Activated CD8-positive, alpha-beta memory T cell treated with anti-CD3 and anti-CD28 coated beads, Interleukin-2, amount 50 U/mL, for 1 hour (primary cell): Measurements from ENCODE around the gene CNNM1.

Source experiments
- DNase-seq: peaks from one replicate; pipeline ENCODE4 v3.0.0-alpha.2; 2020; ENCODE audit errors: extremely low read depth

The CNNM1 gene

GRCh38 chr10:99374526-99374925 is 45.4 kb downstream of the CNNM1 start:
- DNase-seq, result no peak

- no peak for DNase-seq
These were observed 45.8 kb downstream of the CNNM1 start for GRCh38 chr10:99374972-99375371.

- no peak for DNase-seq
These were observed 46.3 kb downstream of the CNNM1 start for GRCh38 chr10:99375426-99375825.

GRCh38 chr10:99382176-99382575 is 53.0 kb downstream of the CNNM1 start:
- DNase-seq, result no peak

DNA sequence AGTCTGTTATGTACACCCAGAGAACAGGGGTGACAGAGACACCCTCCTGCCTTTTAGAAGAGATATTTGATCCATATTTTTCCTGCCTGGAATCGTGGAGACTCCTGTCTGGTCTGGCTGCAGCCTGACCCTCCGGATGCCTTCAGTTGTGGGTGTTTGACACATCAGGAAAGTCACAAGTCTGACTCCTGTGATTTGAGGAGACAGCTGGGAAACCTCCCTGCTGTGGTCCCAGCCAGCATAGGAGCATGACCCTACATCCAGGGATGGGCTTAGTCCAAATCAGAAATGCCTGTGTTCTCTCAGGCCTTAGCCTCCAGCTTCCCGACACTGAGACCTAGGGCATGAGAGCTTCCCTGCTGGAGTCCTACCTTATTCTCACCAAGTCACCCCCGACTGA is 57.9 kb downstream of the CNNM1 start:
- no peak for DNase-seq

GRCh38 chr10:99387541-99387940 is 58.4 kb downstream of the CNNM1 start:
- DNase-seq, result no peak

- DNase-seq, result no peak
These were observed 60.7 kb downstream of the CNNM1 start for GRCh38 chr10:99389729-99390480.

GRCh38 chr10:99391346-99391745 is 62.2 kb downstream of the CNNM1 start:
- DNase-seq, result no peak

- DNase-seq, result no peak
These were observed 63.9 kb downstream of the CNNM1 start for GRCh38 chr10:99393036-99393435.

- DNase-seq, result no peak
These were observed 64.5 kb downstream of the CNNM1 start for GRCh38 chr10:99393683-99394082.

GRCh38 chr10:99394256-99394655 is 65.1 kb downstream of the CNNM1 start:
- no peak for DNase-seq

GRCh38 chr10:99394761-99395386 is 65.7 kb downstream of the CNNM1 start:
- DNase-seq, result no peak

GRCh38 chr10:99395750-99396445 is 66.7 kb downstream of the CNNM1 start:
- no peak for DNase-seq

DNA sequence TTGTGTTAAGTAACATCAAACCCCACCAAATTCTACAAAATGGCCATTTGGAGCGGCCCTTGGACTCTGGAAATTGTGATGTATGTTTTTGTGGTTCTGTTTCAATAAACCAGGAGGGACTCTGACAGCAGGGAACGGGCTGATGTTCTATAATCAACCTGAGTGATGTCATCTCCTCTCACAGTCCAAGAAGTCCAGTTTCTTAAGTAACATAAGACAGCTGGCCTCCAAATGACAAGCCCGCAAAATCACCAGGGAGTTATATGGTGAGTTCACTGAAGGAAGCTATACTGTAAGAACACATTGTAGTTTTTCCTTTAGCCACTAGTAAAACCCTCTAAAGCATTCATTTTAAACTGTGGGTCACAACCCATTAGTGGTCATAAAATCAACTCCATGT is 67.3 kb downstream of the CNNM1 start:
- DNase-seq, result no peak

DNA sequence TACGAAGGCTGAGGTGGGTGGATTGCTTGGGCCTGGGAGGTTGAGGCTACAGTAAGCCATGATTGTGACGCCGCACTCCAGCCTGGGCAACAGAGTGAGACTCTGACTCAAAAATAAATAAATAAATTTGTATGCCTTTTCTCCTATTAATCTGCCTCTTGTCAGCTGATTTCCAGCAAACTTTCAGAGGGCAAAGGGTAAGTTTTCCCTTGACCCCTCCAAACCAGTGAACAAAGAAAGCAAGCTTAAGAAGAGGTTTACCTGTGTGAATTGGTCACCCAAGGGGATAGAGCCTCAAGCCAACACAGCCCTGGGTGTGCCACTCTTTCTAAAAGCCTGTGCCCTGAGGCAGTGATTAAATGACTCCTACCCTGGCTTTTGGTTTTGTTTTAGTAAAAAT is 70.5 kb downstream of the CNNM1 start:
- DNase-seq, result no peak

DNA sequence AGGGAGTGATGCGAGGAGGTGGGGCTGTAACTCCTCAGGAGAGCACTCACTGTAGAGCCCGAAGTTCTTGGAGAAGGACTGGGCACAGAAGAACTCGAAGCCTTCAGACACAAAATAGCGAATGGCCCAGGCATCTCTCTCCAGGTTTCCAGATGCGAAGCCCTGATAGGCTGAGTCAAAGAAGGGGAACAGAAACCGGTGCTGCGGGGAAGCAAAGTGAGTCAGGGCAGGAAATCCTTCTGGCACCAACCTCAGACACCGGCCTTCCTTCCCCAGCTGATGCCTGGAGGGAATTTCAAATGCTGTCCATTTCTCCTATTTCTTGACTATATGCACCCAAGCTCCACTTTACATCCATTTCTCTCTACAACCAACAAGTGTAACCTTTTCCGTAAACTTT is 74.5 kb downstream of the CNNM1 start:
- no peak for DNase-seq

GRCh38 chr10:99406149-99406548 is 77.0 kb downstream of the CNNM1 start:
- no peak for DNase-seq

GRCh38 chr10:99410146-99410545 is 81.0 kb downstream of the CNNM1 start:
- DNase-seq, result no peak

DNA sequence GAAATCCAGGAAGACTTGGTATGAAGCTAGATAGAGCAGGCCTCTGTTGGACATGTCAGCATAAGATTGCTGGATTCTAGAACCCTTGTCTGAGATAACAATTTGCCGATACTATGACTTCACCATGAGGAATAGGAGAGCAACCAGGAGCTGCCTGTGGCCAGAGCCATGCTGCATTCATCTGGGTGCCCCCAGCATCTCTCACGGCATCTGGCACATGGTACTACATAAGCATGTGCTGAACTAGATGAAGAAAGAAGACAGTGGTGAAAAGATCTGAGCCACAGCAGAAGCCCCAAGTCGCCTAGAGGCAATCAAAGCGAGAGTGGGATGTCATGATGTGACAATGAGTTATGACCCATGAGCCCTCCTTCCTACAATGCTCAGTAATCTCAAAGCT is 81.7 kb downstream of the CNNM1 start:
- DNase-seq, result no peak

DNA sequence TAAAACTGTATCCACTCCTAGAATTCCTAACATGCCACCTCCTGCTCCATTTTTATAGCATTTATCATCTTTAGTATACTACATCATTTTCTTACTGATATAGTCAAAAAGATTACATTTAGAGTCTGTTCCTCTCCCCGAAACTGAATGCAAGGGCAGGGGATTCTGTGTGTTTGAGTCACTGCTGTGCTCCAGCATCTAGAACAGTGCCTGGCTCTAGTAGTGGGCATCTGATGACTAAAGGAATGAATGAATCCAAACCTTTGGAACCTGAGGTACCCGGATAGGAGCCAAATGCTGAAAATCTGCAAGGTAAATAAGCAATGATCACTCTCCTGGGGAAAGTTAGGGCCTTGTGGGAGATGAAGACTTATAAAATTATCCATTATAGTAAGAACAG is 82.4 kb downstream of the CNNM1 start:
- DNase-seq, result no peak

- no peak for DNase-seq
These were observed 82.9 kb downstream of the CNNM1 start for GRCh38 chr10:99412099-99412498.

- DNase-seq, result no peak
These were observed 89.9 kb downstream of the CNNM1 start for GRCh38 chr10:99418910-99419624.
